AG09319 (cell line): Measurements from ENCODE around the gene TP53BP2.

Source experiments
- DNase-seq: peaks from one replicate; pipeline ENCODE4 v3.0.0-alpha.2; 2010; ENCODE audit warnings: low read depth; ENCODE audit errors: extremely low read depth
- TF ChIP-seq, protein P1 (sequence below): IDR thresholded peaks from 2 replicates; pipeline ENCODE4 v1.5.1; 2011; ENCODE audit warnings: low read depth, mild to moderate bottlenecking, inconsistent platforms, low read length, moderate library complexity

The TP53BP2 gene

DNA sequence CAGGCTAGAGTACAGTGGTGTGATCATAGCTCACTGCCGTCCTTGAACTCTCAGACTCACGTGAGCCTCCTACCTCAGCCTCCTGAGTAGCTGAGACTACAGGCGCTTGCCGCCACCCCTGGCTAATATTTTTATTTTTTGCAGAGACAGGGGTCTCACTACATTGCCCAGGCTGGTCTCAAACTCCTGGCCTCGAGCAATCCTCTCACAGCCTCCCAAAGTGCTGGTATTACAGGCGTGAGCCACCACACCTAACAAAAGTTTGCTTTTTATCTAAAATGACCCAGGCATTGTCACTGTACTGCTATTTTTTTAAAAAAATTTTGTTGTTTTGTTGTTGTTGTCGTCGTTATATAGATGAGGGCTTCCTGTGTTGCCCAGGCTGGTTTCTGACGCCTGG lies 87.0 kb downstream of the TP53BP2 start:
- TF ChIP-seq, protein P1, sequence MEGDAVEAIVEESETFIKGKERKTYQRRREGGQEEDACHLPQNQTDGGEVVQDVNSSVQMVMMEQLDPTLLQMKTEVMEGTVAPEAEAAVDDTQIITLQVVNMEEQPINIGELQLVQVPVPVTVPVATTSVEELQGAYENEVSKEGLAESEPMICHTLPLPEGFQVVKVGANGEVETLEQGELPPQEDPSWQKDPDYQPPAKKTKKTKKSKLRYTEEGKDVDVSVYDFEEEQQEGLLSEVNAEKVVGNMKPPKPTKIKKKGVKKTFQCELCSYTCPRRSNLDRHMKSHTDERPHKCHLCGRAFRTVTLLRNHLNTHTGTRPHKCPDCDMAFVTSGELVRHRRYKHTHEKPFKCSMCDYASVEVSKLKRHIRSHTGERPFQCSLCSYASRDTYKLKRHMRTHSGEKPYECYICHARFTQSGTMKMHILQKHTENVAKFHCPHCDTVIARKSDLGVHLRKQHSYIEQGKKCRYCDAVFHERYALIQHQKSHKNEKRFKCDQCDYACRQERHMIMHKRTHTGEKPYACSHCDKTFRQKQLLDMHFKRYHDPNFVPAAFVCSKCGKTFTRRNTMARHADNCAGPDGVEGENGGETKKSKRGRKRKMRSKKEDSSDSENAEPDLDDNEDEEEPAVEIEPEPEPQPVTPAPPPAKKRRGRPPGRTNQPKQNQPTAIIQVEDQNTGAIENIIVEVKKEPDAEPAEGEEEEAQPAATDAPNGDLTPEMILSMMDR = no peak
- DNase-seq = no peak

GRCh38 chr1:223756806-223757700 lies 88.7 kb downstream of the TP53BP2 start:
- TF ChIP-seq, protein P1 = no peak
- DNase-seq = no peak

DNA sequence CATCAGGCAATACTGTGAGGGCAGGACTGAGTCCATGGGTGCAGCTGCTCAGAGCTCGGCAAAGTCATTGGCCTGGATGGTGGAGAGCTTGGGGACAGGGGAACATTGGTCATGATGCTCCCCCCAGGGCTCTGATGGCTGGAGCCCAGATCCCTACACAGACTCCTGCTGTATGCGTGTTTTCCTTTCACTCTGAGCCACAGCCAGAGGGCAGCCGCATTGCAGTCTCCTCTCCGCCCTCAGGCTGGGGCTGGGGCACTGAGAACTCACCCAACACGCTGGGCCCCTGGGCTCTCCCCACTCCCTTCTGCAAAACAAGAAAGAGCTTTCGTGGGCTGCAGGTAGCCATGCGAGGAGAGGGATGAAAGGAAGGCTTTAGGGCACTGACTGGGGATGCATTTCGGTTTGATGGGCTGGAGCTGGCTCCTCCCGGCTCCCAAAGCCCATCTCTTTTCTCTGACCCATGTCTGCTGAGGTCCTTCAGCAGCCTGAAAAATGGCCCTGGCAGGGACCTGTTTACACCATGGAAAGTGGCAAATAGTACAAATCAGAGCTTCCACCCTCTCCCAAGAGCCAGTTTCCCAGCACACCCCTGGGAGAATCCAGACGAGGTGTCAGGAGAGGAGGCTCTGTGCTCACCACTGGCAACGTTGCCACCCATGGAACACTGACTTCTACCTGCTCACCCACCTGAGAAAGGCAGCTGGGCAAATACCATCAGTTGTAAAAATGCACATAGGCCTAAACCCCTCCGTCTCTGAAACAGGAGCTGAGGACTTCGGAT lies 89.6 kb downstream of the TP53BP2 start:
- TF ChIP-seq, protein P1 = no peak
- DNase-seq = no peak

DNA sequence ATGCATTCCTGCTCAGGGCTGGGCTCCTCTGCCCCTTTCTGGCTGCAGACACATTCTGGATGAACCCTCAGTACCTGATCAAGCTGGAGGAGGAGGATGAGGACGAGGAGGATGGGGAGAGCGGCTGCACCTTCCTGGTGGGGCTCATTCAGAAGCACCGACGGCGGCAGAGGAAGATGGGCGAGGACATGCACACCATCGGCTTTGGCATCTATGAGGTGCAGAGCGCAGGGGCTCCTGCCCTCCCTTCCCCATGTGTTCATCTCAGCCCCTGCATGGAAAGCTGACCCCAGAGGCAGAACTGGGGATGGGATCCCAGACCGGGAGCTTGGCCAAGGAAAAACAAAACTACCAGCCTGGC lies 90.3 kb downstream of the TP53BP2 start:
- no peak for DNase-seq
- TF ChIP-seq, protein P1 = no peak

DNA sequence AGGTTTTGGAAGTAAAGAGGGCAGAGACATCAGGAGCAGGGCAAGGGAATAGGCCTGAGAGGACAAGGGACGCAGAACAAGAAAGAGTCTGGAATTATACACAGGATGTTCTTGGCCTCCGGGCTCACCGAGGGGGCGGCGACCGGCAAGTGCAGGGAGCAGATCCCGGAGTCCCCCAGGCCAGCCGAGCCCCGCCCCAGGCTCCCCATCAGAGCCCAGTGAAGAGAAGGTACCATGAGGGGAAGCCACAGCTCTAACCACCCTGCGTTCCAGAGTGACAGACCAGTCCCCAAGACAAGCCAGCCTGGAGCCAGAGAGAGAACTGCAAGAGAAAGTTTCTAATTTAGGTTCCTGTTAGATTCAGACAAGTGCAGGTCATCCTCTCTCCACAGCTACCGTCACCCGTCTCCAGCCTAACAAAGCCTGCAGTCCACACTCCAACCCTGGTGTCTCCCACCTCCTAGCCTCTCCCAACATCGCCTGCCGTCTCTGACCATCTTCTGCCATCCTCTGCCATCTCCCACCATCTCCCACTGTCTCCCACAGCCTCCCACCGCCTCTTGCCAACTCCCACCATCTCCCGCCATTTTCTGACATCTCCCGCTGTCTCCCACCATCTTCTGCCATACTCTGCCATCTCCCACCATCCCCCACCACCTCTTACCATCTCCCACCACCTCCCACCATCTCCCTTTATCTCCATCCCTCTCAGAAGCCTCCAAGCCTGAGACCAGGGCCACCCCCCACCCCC lies 90.9 kb downstream of the TP53BP2 start:
- TF ChIP-seq, protein P1 = no peak
- DNase-seq = no peak

- TF ChIP-seq, protein P1 = no peak
Measured at GRCh38 chr1:223752721-223753515, 92.8 kb downstream of the TP53BP2 start.

More at GRCh38 chr1:223752721-223753515, 92.8 kb downstream of the TP53BP2 start:
- no peak for DNase-seq
